ENCODE results near the gene AP3S1.

AP3S1 gene

DNA sequence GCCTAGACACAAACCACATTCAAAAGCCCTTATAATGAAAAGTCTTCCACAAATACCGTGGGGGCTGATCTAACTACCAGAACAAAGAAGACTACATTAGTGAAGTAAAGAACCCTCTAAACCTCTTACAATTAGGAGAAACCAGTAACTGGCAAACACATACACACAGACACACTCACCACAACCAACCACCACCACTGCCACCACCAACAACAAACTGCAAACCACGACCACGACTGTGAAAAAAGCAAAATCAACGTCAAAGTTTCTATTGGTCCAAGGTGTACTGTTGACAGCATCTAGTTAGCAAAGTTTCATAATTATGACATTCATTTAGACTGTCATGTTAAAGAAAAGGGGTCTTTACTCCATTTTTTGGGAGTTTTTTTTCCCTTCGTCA lies 28.0 kb upstream of the AP3S1 start:
- no peak for DNase-seq (ENCODE audit: low read depth)
- no peak for TF ChIP-seq CTCF (IDR thresholded peaks at IDR 0.05; ENCODE audit: low read length, missing control alignments)

DNA sequence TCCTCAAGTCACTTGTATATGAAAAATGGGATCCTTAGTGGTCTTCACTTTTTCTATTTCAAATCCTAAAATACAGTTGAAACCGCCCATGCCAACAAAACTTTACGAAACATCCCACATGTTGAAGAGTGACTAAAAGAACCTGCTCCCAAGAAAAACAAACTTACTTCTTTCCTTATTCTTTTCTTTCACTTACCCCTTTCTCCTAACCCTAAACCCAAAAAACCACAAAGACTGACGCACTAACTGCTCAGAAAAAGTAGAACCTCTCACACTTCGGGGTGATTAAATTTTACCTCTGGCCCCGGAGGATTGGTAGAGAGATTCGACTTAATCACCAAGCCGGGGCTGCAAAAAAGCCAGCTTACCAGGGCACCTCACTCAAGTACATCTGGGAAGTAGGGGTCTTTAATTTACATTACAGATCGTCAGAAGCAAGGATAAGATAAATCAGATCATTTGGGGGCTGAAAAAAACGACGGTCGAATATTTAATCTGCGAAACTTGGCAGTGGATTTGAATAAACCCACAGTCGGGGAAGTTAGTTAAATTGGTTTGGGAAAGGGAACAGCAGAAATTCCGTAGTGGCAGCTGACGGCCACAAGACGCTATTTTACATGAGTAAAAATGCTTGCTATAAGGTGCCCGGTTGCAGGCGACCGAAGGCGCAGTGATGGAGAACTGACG lies 26.6 kb upstream of the AP3S1 start:
- DNase-seq (ENCODE audit: low read depth): no peak
- no peak for TF ChIP-seq CTCF (IDR thresholded peaks at IDR 0.05; ENCODE audit: low read length, missing control alignments)
- peak overlapping the region; percentile 59 for H3K4me3 ChIP-seq (replicated peaks; ENCODE audit: low read depth, low read length)

More for the DNA sequence above, 28.0 kb upstream of the AP3S1 start:
- no peak overlapping the region for H3K4me3 ChIP-seq (replicated peaks; ENCODE audit: low read depth, low read length)

DNA sequence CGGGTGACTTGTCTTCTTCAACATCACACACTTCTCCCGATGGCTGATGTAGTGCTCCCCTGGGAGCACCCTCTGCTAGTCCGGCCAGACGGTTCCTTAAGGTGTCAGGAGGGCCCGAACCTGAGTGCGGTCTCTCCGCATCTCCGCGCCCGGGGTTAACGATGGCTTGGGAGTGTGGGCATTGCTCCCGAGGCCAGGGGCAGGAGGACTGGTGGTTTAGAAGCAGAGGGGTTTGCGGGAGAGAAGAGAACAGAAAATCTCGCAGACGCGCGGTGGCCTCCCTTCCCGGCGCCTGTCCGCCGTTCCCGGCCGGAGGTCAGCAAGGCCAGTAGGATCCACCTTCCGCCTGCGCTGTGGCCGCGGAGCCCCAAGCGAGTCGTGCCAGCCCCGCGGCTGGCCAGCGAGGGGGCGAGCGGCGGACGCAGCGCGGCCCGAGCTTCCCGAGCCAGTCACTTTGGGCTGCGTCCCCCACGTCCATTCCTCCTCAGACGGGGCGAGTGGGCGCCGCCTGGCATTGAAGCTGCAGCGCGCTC lies 26.0 kb upstream of the AP3S1 start:
- peak overlapping the region; percentile 59 for H3K4me3 ChIP-seq (replicated peaks; ENCODE audit: low read depth, low read length)
- TF ChIP-seq CTCF (IDR thresholded peaks at IDR 0.05; ENCODE audit: low read length, missing control alignments): no peak
- DNase-seq (ENCODE audit: low read depth): no peak

DNA sequence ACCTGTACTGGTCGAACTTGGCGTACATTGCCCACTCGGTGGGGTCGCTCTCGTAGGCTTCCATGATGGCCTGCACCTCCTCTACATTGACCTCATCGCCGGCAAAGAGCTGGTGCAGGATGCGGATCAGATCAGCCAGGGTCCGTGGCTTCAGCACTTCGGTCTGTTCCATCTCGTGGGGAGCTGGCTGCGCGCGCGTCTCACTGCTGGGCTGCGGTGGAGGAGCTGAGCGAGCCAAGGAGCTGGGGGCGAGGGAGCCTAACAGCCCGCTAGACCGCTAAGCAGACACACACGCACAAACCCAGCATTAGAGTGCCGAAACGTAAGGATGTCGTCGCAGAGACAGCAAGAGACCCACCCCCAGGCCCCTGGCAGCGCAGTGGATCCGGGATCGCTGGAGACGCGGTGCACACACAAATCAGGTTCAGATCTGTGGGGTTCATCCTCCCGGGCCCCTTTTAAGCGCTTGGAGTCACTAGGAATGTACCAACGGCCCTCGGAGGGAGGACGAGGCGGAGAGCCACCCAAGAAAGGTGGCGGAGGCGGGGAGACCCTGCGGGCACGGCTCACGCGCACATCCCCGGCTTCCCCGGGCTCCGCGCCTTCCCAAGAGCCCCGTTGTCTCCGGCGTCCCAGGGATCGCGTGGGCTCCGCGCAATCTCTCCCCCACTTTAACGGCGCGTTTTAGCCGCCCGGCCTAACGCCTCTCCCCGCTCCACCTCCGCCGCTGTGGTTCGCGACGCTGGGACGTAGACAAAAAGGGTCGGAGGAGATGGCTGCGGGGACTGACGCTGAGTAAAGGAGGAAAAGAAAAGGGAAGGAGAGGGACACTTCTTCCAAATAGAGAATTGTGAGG lies 25.3 kb upstream of the AP3S1 start, which contains the start of gene CDO1:
Gene CDO1, minus strand, starts transcription at position 434 of the 856 bp plus-strand sequence. Its CDS starts 262 bp downstream, at position 172.
- no peak for TF ChIP-seq CTCF (IDR thresholded peaks at IDR 0.05; ENCODE audit: low read length, missing control alignments)
- DNase-seq (ENCODE audit: low read depth): peak; percentile 60
- peak within 1 kb of the TSS; percentile 59 for H3K4me3 ChIP-seq (replicated peaks; ENCODE audit: low read depth, low read length)

DNA sequence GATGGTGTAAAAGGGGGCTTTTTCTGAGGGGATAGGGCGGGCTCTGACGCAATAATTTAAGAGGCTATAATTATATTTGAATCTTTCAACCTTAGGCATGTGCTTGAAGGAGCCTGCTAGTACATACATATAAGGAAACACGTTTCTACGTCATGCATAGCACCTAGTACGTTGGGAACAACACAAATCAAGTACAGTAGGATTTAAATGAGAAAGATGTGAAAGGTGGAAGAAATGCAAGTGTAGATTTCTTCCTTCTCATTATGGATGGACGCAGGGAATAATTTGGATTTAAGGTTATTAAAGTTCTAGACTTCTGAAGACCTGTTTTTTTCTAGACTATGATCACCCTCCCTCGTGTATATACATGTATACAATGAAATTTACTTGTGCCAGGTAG lies 24.3 kb upstream of the AP3S1 start:
- no peak for TF ChIP-seq CTCF (IDR thresholded peaks at IDR 0.05; ENCODE audit: low read length, missing control alignments)
- no peak for DNase-seq (ENCODE audit: low read depth)
- H3K4me3 ChIP-seq (replicated peaks; ENCODE audit: low read depth, low read length): no peak overlapping the region

- H3K4me3 ChIP-seq (replicated peaks; ENCODE audit: low read depth, low read length): no peak overlapping the region
- DNase-seq (ENCODE audit: low read depth): no peak
- no peak for TF ChIP-seq CTCF (IDR thresholded peaks at IDR 0.05; ENCODE audit: low read length, missing control alignments)
Measured at GRCh38 chr5:115818821-115819220, 22.9 kb upstream of the AP3S1 start.

Data from fibroblast of pulmonary artery (primary cell).